K562 (cell line): Measurements from ENCODE around the gene SLC33A1. TPM values are rescaled to one million over a fixed set of nuclear protein-coding genes. Genes with fewer than 3 reads are reported as not detected.
A peak's percentile ranks its signal among the peaks of the same experiment; 100 is the strongest.

Source experiments
- BHLHE40 ChIP-seq: IDR thresholded peaks from 2 replicates; pipeline ENCODE4 v1.6.1; 2011; ENCODE audit warnings: low read length, improper control_type of control experiment
- BRD4 ChIP-seq: fragments of 200-600 bp; sonication (generic); IDR thresholded peaks from 2 replicates; pipeline ENCODE4 v1.6.1; 2017; ENCODE audit warnings: inconsistent platforms
- ETV6 ChIP-seq, 3 experiments: fragments of 150-350 bp in 1 of 3; sonication (generic) in 1 of 3; formaldehyde crosslinking in 1 of 3; IDR thresholded peaks; 2 replicates each; pipeline versions ENCODE4 v1.6.1 to v1.8.0; 2014 to 2022; ENCODE audit warnings: borderline replicate concordance in 2 of 3, low read depth in 2 of 3, antibody characterized with exemption in 1 of 3, low read length in 1 of 3, mild to moderate bottlenecking in 1 of 3, missing genetic modification reagents in 1 of 3
- FOS ChIP-seq: IDR thresholded peaks from 3 replicates; pipeline ENCODE4 v1.6.1; 2011; ENCODE audit not compliant: insufficient read length; ENCODE audit errors: extremely low read depth
- RAD51 ChIP-seq: fragments of 450-650 bp; IDR thresholded peaks from 2 replicates; pipeline ENCODE4 v1.7.1; 2016; ENCODE audit warnings: low read depth, mild to moderate bottlenecking, borderline replicate concordance
- TAF7 ChIP-seq: fragments of 450-650 bp; IDR thresholded peaks from 2 replicates; pipeline ENCODE4 v1.6.1; 2016; ENCODE audit warnings: missing genetic modification characterization, missing compliant biosample characterization
- ZFP1 ChIP-seq: fragments of 450-650 bp; formaldehyde crosslinking; IDR thresholded peaks from 2 replicates; pipeline ENCODE4 v1.4.0; 2020; ENCODE audit warnings: mild to moderate bottlenecking, mixed read lengths
- ZNF143 ChIP-seq: sonication (generic); formaldehyde crosslinking; IDR thresholded peaks from 2 replicates; pipeline ENCODE4 v1.9.0; 2022; ENCODE audit warnings: mild to moderate bottlenecking, missing genetic modification reagents
- ZNF561 ChIP-seq: fragments of 450-650 bp; formaldehyde crosslinking; conservative IDR thresholded peaks from 2 replicates; pipeline ENCODE4 v1.4.0; 2020; ENCODE audit warnings: mild to moderate bottlenecking, moderate library complexity
- polyA plus RNA-seq, 8 experiments: library from polyadenylated mRNA; depleted of rRNA in 4 of 8; stranded (reverse) in 5 of 8; unstranded in 3 of 8; fragments of >200 nt; fragmentation: Nextera tagmentation in 2 of 8; fragmentation: Illumina TruSeq in 1 of 8; extraction: Ambion mirVana in 2 of 8; extraction: Trizol in 1 of 8; gene quantifications; 2 replicates each; pipeline versions ENCODE4 v1.2.1 to v1.2.3, GENCODE V29; 2011 to 2014; ENCODE audit warnings: inconsistent platforms in 1 of 8, missing spikeins in 1 of 8
- total RNA-seq, 7 experiments: library from RNA; depleted of rRNA in 6 of 7; stranded (reverse); fragments of >200 nt in 6 of 7; fragmentation: Illumina TruSeq in 2 of 7; extraction: Trizol in 2 of 7; gene quantifications; 2 replicates each; pipeline versions ENCODE4 v1.2.1 to v1.2.3, GENCODE V29; 2011 to 2021; ENCODE audit warnings: low replicate concordance in 1 of 7
- TF ChIP-seq, protein P1 (sequence below): fragments of 200-600 bp; sonication (generic); IDR thresholded peaks from one replicate; pipeline ENCODE4 v1.6.1; 2012; ENCODE audit warnings: mild to moderate bottlenecking, low read depth, low read length, inconsistent platforms
- TF ChIP-seq, protein P2 (sequence below): fragments of 450-650 bp; IDR thresholded peaks from 2 replicates; pipeline ENCODE4 v1.6.1; 2018; ENCODE audit warnings: mild to moderate bottlenecking, low read depth; ENCODE audit not compliant: partially characterized antibody
- TF ChIP-seq, protein P3 (sequence below): sonication (generic); formaldehyde crosslinking; IDR thresholded peaks from 2 replicates; pipeline ENCODE4 v1.8.0; 2023; ENCODE audit warnings: mild to moderate bottlenecking, missing genetic modification reagents

SLC33A1 gene
- total and polyA plus RNA-seq, 9 of the 15 experiments (the other 6 are each of a cell fraction or from before 2014, with no cell fraction given) = 6.2 to 26.8 (median 19.6) TPM

- TF ChIP-seq, protein P1, sequence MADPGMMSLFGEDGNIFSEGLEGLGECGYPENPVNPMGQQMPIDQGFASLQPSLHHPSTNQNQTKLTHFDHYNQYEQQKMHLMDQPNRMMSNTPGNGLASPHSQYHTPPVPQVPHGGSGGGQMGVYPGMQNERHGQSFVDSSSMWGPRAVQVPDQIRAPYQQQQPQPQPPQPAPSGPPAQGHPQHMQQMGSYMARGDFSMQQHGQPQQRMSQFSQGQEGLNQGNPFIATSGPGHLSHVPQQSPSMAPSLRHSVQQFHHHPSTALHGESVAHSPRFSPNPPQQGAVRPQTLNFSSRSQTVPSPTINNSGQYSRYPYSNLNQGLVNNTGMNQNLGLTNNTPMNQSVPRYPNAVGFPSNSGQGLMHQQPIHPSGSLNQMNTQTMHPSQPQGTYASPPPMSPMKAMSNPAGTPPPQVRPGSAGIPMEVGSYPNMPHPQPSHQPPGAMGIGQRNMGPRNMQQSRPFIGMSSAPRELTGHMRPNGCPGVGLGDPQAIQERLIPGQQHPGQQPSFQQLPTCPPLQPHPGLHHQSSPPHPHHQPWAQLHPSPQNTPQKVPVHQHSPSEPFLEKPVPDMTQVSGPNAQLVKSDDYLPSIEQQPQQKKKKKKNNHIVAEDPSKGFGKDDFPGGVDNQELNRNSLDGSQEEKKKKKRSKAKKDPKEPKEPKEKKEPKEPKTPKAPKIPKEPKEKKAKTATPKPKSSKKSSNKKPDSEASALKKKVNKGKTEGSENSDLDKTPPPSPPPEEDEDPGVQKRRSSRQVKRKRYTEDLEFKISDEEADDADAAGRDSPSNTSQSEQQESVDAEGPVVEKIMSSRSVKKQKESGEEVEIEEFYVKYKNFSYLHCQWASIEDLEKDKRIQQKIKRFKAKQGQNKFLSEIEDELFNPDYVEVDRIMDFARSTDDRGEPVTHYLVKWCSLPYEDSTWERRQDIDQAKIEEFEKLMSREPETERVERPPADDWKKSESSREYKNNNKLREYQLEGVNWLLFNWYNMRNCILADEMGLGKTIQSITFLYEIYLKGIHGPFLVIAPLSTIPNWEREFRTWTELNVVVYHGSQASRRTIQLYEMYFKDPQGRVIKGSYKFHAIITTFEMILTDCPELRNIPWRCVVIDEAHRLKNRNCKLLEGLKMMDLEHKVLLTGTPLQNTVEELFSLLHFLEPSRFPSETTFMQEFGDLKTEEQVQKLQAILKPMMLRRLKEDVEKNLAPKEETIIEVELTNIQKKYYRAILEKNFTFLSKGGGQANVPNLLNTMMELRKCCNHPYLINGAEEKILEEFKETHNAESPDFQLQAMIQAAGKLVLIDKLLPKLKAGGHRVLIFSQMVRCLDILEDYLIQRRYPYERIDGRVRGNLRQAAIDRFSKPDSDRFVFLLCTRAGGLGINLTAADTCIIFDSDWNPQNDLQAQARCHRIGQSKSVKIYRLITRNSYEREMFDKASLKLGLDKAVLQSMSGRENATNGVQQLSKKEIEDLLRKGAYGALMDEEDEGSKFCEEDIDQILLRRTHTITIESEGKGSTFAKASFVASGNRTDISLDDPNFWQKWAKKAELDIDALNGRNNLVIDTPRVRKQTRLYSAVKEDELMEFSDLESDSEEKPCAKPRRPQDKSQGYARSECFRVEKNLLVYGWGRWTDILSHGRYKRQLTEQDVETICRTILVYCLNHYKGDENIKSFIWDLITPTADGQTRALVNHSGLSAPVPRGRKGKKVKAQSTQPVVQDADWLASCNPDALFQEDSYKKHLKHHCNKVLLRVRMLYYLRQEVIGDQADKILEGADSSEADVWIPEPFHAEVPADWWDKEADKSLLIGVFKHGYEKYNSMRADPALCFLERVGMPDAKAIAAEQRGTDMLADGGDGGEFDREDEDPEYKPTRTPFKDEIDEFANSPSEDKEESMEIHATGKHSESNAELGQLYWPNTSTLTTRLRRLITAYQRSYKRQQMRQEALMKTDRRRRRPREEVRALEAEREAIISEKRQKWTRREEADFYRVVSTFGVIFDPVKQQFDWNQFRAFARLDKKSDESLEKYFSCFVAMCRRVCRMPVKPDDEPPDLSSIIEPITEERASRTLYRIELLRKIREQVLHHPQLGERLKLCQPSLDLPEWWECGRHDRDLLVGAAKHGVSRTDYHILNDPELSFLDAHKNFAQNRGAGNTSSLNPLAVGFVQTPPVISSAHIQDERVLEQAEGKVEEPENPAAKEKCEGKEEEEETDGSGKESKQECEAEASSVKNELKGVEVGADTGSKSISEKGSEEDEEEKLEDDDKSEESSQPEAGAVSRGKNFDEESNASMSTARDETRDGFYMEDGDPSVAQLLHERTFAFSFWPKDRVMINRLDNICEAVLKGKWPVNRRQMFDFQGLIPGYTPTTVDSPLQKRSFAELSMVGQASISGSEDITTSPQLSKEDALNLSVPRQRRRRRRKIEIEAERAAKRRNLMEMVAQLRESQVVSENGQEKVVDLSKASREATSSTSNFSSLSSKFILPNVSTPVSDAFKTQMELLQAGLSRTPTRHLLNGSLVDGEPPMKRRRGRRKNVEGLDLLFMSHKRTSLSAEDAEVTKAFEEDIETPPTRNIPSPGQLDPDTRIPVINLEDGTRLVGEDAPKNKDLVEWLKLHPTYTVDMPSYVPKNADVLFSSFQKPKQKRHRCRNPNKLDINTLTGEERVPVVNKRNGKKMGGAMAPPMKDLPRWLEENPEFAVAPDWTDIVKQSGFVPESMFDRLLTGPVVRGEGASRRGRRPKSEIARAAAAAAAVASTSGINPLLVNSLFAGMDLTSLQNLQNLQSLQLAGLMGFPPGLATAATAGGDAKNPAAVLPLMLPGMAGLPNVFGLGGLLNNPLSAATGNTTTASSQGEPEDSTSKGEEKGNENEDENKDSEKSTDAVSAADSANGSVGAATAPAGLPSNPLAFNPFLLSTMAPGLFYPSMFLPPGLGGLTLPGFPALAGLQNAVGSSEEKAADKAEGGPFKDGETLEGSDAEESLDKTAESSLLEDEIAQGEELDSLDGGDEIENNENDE = no peak
- peak; percentile 45; the same call in 1 of the 2 replicates for TF ChIP-seq TAF7 (tag)
- TF ChIP-seq ZNF143 = no peak; the same call in 1 of the 2 replicates
- TF ChIP-seq RAD51 = peak; percentile 100
- no peak for TF ChIP-seq ETV6 (IDR thresholded peaks at IDR 0.05; ENCODE audit: borderline replicate concordance in 1 of 2, low read depth in 2 of 2, low read length in 1 of 2)
- peak; percentile 71; the same call in 1 of the 2 replicates for TF ChIP-seq ETV6 (CRISPR knock-in tag; IDR thresholded peaks at IDR 0.05; ENCODE audit: borderline replicate concordance)
- TF ChIP-seq, protein P2, sequence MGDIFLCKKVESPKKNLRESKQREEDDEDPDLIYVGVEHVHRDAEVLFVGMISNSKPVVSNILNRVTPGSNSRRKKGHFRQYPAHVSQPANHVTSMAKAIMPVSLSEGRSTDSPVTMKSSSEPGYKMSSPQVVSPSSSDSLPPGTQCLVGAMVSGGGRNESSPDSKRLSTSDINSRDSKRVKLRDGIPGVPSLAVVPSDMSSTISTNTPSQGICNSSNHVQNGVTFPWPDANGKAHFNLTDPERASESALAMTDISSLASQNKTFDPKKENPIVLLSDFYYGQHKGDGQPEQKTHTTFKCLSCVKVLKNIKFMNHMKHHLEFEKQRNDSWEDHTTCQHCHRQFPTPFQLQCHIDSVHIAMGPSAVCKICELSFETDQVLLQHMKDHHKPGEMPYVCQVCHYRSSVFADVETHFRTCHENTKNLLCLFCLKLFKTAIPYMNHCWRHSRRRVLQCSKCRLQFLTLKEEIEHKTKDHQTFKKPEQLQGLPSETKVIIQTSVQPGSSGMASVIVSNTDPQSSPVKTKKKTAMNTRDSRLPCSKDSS = no peak
- TF ChIP-seq, protein P3, sequence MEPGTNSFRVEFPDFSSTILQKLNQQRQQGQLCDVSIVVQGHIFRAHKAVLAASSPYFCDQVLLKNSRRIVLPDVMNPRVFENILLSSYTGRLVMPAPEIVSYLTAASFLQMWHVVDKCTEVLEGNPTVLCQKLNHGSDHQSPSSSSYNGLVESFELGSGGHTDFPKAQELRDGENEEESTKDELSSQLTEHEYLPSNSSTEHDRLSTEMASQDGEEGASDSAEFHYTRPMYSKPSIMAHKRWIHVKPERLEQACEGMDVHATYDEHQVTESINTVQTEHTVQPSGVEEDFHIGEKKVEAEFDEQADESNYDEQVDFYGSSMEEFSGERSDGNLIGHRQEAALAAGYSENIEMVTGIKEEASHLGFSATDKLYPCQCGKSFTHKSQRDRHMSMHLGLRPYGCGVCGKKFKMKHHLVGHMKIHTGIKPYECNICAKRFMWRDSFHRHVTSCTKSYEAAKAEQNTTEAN (CRISPR knock-in tag) = no peak
- no peak for TF ChIP-seq BRD4
- peak; percentile 76 for TF ChIP-seq FOS
- TF ChIP-seq ZNF561 = no peak
- TF ChIP-seq ZFP1 (CRISPR knock-in tag) = no peak
- TF ChIP-seq BHLHE40 = peak; percentile 98
Measured at GRCh38 chr3:155854141-155854940, at the start of gene SLC33A1 (continued).
